Heart left ventricle (tissue), 16 donors: Measurements from ENCODE around the gene MYO5B. TPM values are rescaled to one million over a fixed set of nuclear protein-coding genes. Genes with fewer than 3 reads are reported as not detected.

ENCODE experiments used
- ATAC-seq, 4 donors: fragments of 200-7000 bp; cut with Tn5 transposase; one replicate each; pipeline ENCODE4 v1.9.1; 2020 to 2022; ENCODE audit warnings: moderate library complexity in 4 of 4, mild to moderate bottlenecking in 3 of 4, moderate number of reproducible peaks in 1 of 4
- DNase-seq, 5 donors: peaks; one replicate each; pipeline ENCODE4 v3.0.0-alpha.2; 2020
- H3K27ac ChIP-seq, 12 donors: fragments of 200-600 bp; sonication (generic) in 4 of 12; one replicate each; pipeline versions ENCODE4 v1.5.0 to v1.8.0; 2016 to 2022; ENCODE audit warnings: mild to moderate bottlenecking in 2 of 12
- H3K27me3 ChIP-seq, 9 donors: fragments of 200-600 bp; sonication (generic) in 2 of 9; one replicate each; pipeline versions ENCODE4 v1.5.1 to v1.8.0; 2016 to 2022; ENCODE audit warnings: mild to moderate bottlenecking in 3 of 9
- H3K36me3 ChIP-seq, 9 donors: fragments of 200-600 bp; sonication (generic) in 2 of 9; one replicate each; pipeline versions ENCODE4 v1.5.0 to v1.8.0; 2018 to 2022; ENCODE audit warnings: mild to moderate bottlenecking in 2 of 9
- H3K4me1 ChIP-seq, 12 donors: fragments of 200-600 bp; sonication (generic) in 4 of 12; one replicate each; pipeline versions ENCODE4 v1.5.0 to v1.8.0; 2016 to 2022; ENCODE audit warnings: mild to moderate bottlenecking in 3 of 12
- H3K4me3 ChIP-seq, 12 donors: fragments of 200-600 bp; sonication (generic) in 4 of 12; one replicate each; pipeline versions ENCODE4 v1.5.0 to v1.8.0; 2017 to 2022; ENCODE audit warnings: mild to moderate bottlenecking in 9 of 12, moderate library complexity in 4 of 12
- H3K9me3 ChIP-seq, 12 donors: fragments of 200-600 bp; sonication (generic) in 4 of 12; one replicate each; pipeline versions ENCODE4 v1.5.0 to v1.8.0; 2016 to 2022; ENCODE audit warnings: mild to moderate bottlenecking in 1 of 12
- CTCF ChIP-seq, 12 donors: fragments of 200-600 bp; sonication (generic) in 4 of 12; IDR thresholded peaks; one replicate each; pipeline versions ENCODE4 v1.5.0 to v1.8.0; 2018 to 2022; ENCODE audit warnings: antibody characterized with exemption in 12 of 12, mild to moderate bottlenecking in 5 of 12
- POLR2A ChIP-seq, 2 donors: fragments of 450-650 bp; IDR thresholded peaks; one replicate each; pipeline ENCODE4 v1.6.1; 2017; ENCODE audit warnings: antibody characterized with exemption in 2 of 2, mild to moderate bottlenecking in 2 of 2, moderate library complexity in 2 of 2
- WGBS, 4 donors: extraction: QIAGEN DNeasy Blood & Tissue Kit in 2 of 4; methylation state at CpG; one replicate each; pipeline versions ENCODE4 v1.1.5 to v1.1.7; 2013 to 2018; 5-methylcytosine and 5-hydroxymethylcytosine counted together
- intact Hi-C, 10 donors: fragments of 100-400 bp; cut with DNase I; formaldehyde crosslinking; loops; one replicate each; pipeline versions ENCODE4 v1.11.1 to v1.14.2; 2022
- polyA plus RNA-seq, 2 donors: library from polyadenylated mRNA; stranded (reverse); fragments of 200-250 nt; gene quantifications; one replicate each; pipeline ENCODE4 v1.2.3, GENCODE V29; 2013
- total RNA-seq, 9 donors: library from RNA; depleted of rRNA in 2 of 9; stranded (reverse); fragments of >200 nt in 2 of 9; fragmentation: NEBNext Ultra II Directional in 3 of 9; extraction: Animal tissue kit (Norgen Biotek cat#: 25700) in 3 of 9; gene quantifications; one replicate each; pipeline versions ENCODE4 v1.1.0 to v1.2.4, GENCODE V29; 2016 to 2023
- donor health status: ischemic (EF 13 %, LVEDD 7.1; RV severe dilation, severe dysfunction).
- donor health status: healthy with polysubstance abuse.
- donor health status: DM: no; HTN: yes; CAD: no.
- donor health status: DM: no; HTN: no; CAD: no.
- donor health status: ischemic (EF 25% LVEDD 6.9; RV normal size, moderate dysfunction).
- donor health status: ischemic (EF 25% LVEDD 5.7; RV mildly dilated, moderate dysfunction).
- donor health status: healthy.
- donor health status: DM: yes; HTN: yes; CAD: no.
- donor health status: ischemic (EF 35%, LVEDD 5.7; RV mildly dilated, moderate dysfunction).
- donor health status: nonischemic (EF 11% LVEDD 7.7; RV severe dilation, severe dysfunction).
- donor health status: DM: yes; HTN: yes; CAD: no.
- donor health status: PGD.
- donor health status: ischemic (EF 29% LVEDD 5.4; RV normal size, mild dysfunction).
- donor health status: nonischemic (EF 23%, LVEDD 6.1; RV moderate dilation, normal function).

The MYO5B gene
- total and polyA plus RNA-seq, 11 donors = 0.51 to 5.9 (median 1.4) TPM

GRCh38 chr18:49869354-49869753, 325.6 kb downstream of the MYO5B start:
- no peak overlapping the region for H3K4me3 ChIP-seq
- TF ChIP-seq CTCF (IDR thresholded peaks at IDR 0.05) (no peak), POLR2A (IDR thresholded peaks at IDR 0.05) (no peak)
- no peak for ATAC-seq
- H3K9me3 ChIP-seq = no peaks in the 10 kb centered on the region
- H3K36me3 ChIP-seq = no peaks in the 10 kb centered on the region
- H3K4me1 ChIP-seq = no peaks in the 10 kb centered on the region
- 79 to 95% (median 92%) methylated on average over 6 of the region's 6 CpGs for WGBS, 4 donors
- H3K27me3 ChIP-seq = peaks cover 0 to 5% (median 0%) of the 10 kb centered on the region in 9 donors
- no peak overlapping the region for H3K27ac ChIP-seq
- no peak for DNase-seq
- intact Hi-C loops = no loop called here

- no peak overlapping the region for H3K27ac ChIP-seq
- H3K27me3 ChIP-seq = peaks cover 0 to 5% (median 0%) of the 10 kb centered on the region in 9 donors
- no peaks in the 10 kb centered on the region for H3K36me3 ChIP-seq
- TF ChIP-seq CTCF (IDR thresholded peaks at IDR 0.05) = no peak
- TF ChIP-seq POLR2A (IDR thresholded peaks at IDR 0.05) = no peak
- H3K4me3 ChIP-seq = no peak overlapping the region
- H3K4me1 ChIP-seq = no peaks in the 10 kb centered on the region
- H3K9me3 ChIP-seq = no peaks in the 10 kb centered on the region
- DNase-seq = no peak
- ATAC-seq = no peak
- 85 to 89% (median 87%) methylated on average over 1 of the region's 1 CpG for WGBS, 4 donors
- intact Hi-C loops = no loop called here
Observed at GRCh38 chr18:49866680-49867079, 328.3 kb downstream of the MYO5B start.

- Histone ChIP-seq H3K27me3 (peaks cover 0 to 5% (median 0%) of the 10 kb centered on the region in 9 donors), H3K4me3 (no peak overlapping the region), H3K9me3 (no peaks in the 10 kb centered on the region), H3K36me3 (no peaks in the 10 kb centered on the region), H3K27ac (no peak overlapping the region), H3K4me1 (no peaks in the 10 kb centered on the region)
- ATAC-seq (peak; percentile 37 to 84 (median 71)), DNase-seq (peak in 2 of 5 donors; percentile 48 to 49)
- WGBS, 4 donors = 13 to 16% (median 14%) methylated on average over 1 to 2 of the region's 2 CpGs
- TF ChIP-seq CTCF (IDR thresholded peaks at IDR 0.05) (no peak), POLR2A (IDR thresholded peaks at IDR 0.05) (no peak)
- intact Hi-C loops = no loop called here
Observed at GRCh38 chr18:49865401-49865800, 329.5 kb downstream of the MYO5B start.

GRCh38 chr18:49863769-49864621, 331.0 kb downstream of the MYO5B start:
- peaks cover 0 to 5% (median 0%) of the 10 kb centered on the region in 9 donors for H3K27me3 ChIP-seq
- no peak for DNase-seq
- no peak for ATAC-seq
- no peaks in the 10 kb centered on the region for H3K4me1 ChIP-seq
- 88 to 90% (median 88%) methylated on average over 26 of the region's 26 CpGs for WGBS, 4 donors
- intact Hi-C loops = loop anchor here in 2 of 10 donors (5.0 kb wide), 2 partner anchors 493 to 1187 kb away; no protein-coding TSS in a partner anchor
- no peaks in the 10 kb centered on the region for H3K9me3 ChIP-seq
- no peak overlapping the region for H3K4me3 ChIP-seq
- no peaks in the 10 kb centered on the region for H3K36me3 ChIP-seq
- no peak overlapping the region for H3K27ac ChIP-seq
- TF ChIP-seq POLR2A (IDR thresholded peaks at IDR 0.05) (no peak), CTCF (IDR thresholded peaks at IDR 0.05) (no peak)
